Measurements from ENCODE around the gene SUCLG2.

DNA sequence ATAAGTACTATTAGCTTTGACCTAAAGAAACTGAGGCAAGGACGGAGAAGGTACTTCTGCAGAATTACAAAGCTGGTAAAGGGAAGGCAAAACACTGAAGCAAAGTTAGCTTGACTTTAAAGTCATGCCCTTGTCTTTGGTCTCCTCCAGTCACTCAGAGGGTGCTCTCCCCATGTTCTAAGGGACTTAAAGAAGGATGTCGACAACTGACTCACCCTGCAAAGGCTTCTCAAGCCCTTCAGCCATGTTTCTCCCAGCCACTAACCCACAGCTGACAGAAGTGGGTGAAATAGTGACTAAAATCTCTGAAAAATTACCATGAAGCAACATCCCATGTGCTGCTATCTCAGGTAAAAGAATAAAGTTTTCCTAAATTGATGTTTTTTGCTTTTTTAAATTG is 46.4 kb downstream of the SUCLG2 start:
- TF ChIP-seq, protein P1, sequence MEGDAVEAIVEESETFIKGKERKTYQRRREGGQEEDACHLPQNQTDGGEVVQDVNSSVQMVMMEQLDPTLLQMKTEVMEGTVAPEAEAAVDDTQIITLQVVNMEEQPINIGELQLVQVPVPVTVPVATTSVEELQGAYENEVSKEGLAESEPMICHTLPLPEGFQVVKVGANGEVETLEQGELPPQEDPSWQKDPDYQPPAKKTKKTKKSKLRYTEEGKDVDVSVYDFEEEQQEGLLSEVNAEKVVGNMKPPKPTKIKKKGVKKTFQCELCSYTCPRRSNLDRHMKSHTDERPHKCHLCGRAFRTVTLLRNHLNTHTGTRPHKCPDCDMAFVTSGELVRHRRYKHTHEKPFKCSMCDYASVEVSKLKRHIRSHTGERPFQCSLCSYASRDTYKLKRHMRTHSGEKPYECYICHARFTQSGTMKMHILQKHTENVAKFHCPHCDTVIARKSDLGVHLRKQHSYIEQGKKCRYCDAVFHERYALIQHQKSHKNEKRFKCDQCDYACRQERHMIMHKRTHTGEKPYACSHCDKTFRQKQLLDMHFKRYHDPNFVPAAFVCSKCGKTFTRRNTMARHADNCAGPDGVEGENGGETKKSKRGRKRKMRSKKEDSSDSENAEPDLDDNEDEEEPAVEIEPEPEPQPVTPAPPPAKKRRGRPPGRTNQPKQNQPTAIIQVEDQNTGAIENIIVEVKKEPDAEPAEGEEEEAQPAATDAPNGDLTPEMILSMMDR (IDR thresholded peaks at IDR 0.05), result no peak
- no peak for TF ChIP-seq POLR2A (IDR thresholded peaks at IDR 0.05)

All from body of pancreas (tissue), 4 donors.